ENCODE results near the gene MXD4.
A peak's percentile ranks its signal among the peaks of the same experiment; 100 is the strongest.

GRCh38 chr4:2266181-2266580, 4.3 kb upstream of the MXD4 start:
- no peak for TF ChIP-seq EP300 (IDR thresholded peaks at IDR 0.05)
- TF ChIP-seq, protein P1, sequence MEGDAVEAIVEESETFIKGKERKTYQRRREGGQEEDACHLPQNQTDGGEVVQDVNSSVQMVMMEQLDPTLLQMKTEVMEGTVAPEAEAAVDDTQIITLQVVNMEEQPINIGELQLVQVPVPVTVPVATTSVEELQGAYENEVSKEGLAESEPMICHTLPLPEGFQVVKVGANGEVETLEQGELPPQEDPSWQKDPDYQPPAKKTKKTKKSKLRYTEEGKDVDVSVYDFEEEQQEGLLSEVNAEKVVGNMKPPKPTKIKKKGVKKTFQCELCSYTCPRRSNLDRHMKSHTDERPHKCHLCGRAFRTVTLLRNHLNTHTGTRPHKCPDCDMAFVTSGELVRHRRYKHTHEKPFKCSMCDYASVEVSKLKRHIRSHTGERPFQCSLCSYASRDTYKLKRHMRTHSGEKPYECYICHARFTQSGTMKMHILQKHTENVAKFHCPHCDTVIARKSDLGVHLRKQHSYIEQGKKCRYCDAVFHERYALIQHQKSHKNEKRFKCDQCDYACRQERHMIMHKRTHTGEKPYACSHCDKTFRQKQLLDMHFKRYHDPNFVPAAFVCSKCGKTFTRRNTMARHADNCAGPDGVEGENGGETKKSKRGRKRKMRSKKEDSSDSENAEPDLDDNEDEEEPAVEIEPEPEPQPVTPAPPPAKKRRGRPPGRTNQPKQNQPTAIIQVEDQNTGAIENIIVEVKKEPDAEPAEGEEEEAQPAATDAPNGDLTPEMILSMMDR (IDR thresholded peaks at IDR 0.05): no peak
- TF ChIP-seq POLR2AphosphoS5 (IDR thresholded peaks at IDR 0.05): peak in 1 of 2 donors; percentile 79
- no peak for TF ChIP-seq POLR2A (IDR thresholded peaks at IDR 0.05; ENCODE audit: low read depth)

Measured in esophagus muscularis mucosa (tissue), 4 donors.